ENCODE measurements around the gene PAWR.
"Not testable (repeated sequence)": the region's sequence is repeated elsewhere in the genome, so short reads cannot be mapped to it uniquely, and the experiment has no call there.

PAWR gene

GRCh38 chr12:79547735-79548609 lies 142.8 kb downstream of the PAWR start:
- Histone ChIP-seq H3K9ac (ENCODE audit: low read depth, low read length) (peak overlapping the region; percentile 87), H3K27ac (ENCODE audit: low read depth, low read length) (peak overlapping the region; percentile 95)

GRCh38 chr12:79547044-79547734 lies 143.6 kb downstream of the PAWR start:
- Histone ChIP-seq H3K4me3 (ENCODE audit: low read length) (0 out of 2 replicates have a peak overlapping the region, but pooled peaks have one; percentile 18), H3K36me3 (ENCODE audit: insufficient read depth, low read length) (peaks cover 7% of the 10 kb centered on the region; the same call in 1 of the 2 replicates), H3K4me1 (ENCODE audit: insufficient read depth, low read length) (peaks cover 50% of the 10 kb centered on the region), H3K27ac (ENCODE audit: low read depth, low read length) (peak overlapping the region; percentile 95), H3K9ac (ENCODE audit: low read depth, low read length) (peak overlapping the region; percentile 87), H3K9me3 (ENCODE audit: insufficient read depth, low read depth, low read length) (no peaks in the 10 kb centered on the region), H3K27me3 (ENCODE audit: insufficient read depth, low read length) (no peaks in the 10 kb centered on the region)
- 26% methylated on average over 4 of the region's 5 CpGs for WGBS

More at GRCh38 chr12:79547735-79548609, 142.8 kb downstream of the PAWR start:
- no peaks in the 10 kb centered on the region for H3K9me3 ChIP-seq (ENCODE audit: insufficient read depth, low read depth, low read length)
- no peaks in the 10 kb centered on the region for H3K27me3 ChIP-seq (ENCODE audit: insufficient read depth, low read length)
- peaks cover 50% of the 10 kb centered on the region for H3K4me1 ChIP-seq (ENCODE audit: insufficient read depth, low read length)
- peaks cover 15% of the 10 kb centered on the region for H3K36me3 ChIP-seq (ENCODE audit: insufficient read depth, low read length)
- H3K4me3 ChIP-seq (ENCODE audit: low read length) = peak overlapping the region; percentile 18; the same call in 1 of the 2 replicates
- WGBS = 49% methylated on average over 8 of the region's 8 CpGs

- 79% methylated on average over 5 of the region's 5 CpGs for WGBS
- peaks cover 50% of the 10 kb centered on the region for H3K4me1 ChIP-seq (ENCODE audit: insufficient read depth, low read length)
Measured at GRCh38 chr12:79546466-79547043, 144.2 kb downstream of the PAWR start.

DNA sequence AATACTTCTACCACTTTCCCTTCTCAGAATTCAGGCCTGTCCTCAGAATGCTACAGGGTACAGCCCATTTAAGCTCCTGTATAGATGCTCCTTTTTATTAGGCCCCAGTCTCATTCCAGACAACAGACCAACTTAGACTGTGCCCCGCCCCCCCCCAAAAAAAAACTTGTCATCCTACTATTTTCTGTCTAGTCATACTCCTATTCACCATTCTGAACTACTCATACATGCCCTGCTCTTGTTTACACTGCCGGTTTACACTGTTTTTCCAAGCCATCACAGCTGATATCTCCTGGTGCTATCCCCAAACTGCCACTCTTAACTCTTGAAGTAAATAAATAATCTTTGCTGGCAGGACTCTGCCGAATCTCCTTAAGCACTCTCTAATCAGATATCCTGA lies 146.3 kb downstream of the PAWR start:
- not testable (repeated sequence) for H3K27ac ChIP-seq (ENCODE audit: low read depth, low read length); H3K4me3 ChIP-seq (ENCODE audit: low read length); H3K36me3 ChIP-seq (ENCODE audit: insufficient read depth, low read length); H3K9ac ChIP-seq (ENCODE audit: low read depth, low read length); H3K27me3 ChIP-seq (ENCODE audit: insufficient read depth, low read length); H3K9me3 ChIP-seq (ENCODE audit: insufficient read depth, low read depth, low read length)
- WGBS = 30% methylated on average over 3 of the region's 3 CpGs
- H3K4me1 ChIP-seq (ENCODE audit: insufficient read depth, low read length) = peaks cover 31% of the 10 kb centered on the region

More at GRCh38 chr12:79546466-79547043, 144.2 kb downstream of the PAWR start:
- Histone ChIP-seq H3K27ac (ENCODE audit: low read depth, low read length) (peak overlapping the region; percentile 95), H3K9me3 (ENCODE audit: insufficient read depth, low read depth, low read length) (no peaks in the 10 kb centered on the region), H3K4me3 (ENCODE audit: low read length) (0 out of 2 replicates have a peak overlapping the region, but pooled peaks have one; percentile 4), H3K9ac (ENCODE audit: low read depth, low read length) (peak overlapping the region; percentile 83), H3K27me3 (ENCODE audit: insufficient read depth, low read length) (no peaks in the 10 kb centered on the region), H3K36me3 (ENCODE audit: insufficient read depth, low read length) (0 out of 2 replicates have a peak, but pooled peaks cover 4% of the 10 kb centered on the region)

- Histone ChIP-seq H3K27ac (ENCODE audit: low read depth, low read length) (no peak overlapping the region), H3K36me3 (ENCODE audit: insufficient read depth, low read length) (peaks cover 6% of the 10 kb centered on the region; the same call in 1 of the 2 replicates), H3K9me3 (ENCODE audit: insufficient read depth, low read depth, low read length) (peaks cover 2% of the 10 kb centered on the region; the same call in 1 of the 2 replicates), H3K27me3 (ENCODE audit: insufficient read depth, low read length) (no peaks in the 10 kb centered on the region), H3K4me3 (ENCODE audit: low read length) (no peak overlapping the region), H3K9ac (ENCODE audit: low read depth, low read length) (no peak overlapping the region), H3K4me1 (ENCODE audit: insufficient read depth, low read length) (peaks cover 9% of the 10 kb centered on the region)
- 85% methylated on average over 3 of the region's 3 CpGs for WGBS
Measured at GRCh38 chr12:79537675-79538074, 153.1 kb downstream of the PAWR start.

DNA sequence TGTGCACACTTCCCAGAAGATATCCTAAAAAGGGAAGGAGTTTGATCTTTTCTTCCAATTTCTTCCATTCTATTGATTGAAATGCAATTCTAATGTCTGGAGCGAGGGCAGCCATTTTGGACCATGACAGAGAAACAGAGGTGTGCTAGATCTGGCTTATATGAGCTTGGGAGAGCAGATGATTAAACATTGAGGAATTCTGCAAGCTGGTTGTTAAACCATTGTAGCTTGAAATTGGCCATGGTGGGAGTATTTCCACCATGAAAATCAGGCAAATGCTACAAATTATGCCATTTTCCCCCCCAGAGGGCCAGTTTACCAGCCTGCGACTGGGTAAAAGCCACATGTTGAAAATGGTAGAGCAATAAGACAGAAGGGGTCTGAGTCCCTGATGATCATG lies 155.0 kb downstream of the PAWR start:
- H3K27ac ChIP-seq (ENCODE audit: low read depth, low read length) = no peak overlapping the region
- H3K4me3 ChIP-seq (ENCODE audit: low read length) = no peak overlapping the region
- peaks cover 6% of the 10 kb centered on the region; the same call in 1 of the 2 replicates for H3K36me3 ChIP-seq (ENCODE audit: insufficient read depth, low read length)
- no peak overlapping the region for H3K9ac ChIP-seq (ENCODE audit: low read depth, low read length)
- peaks cover 9% of the 10 kb centered on the region for H3K4me1 ChIP-seq (ENCODE audit: insufficient read depth, low read length)
- WGBS = 93% methylated on average over 2 of the region's 2 CpGs
- peaks cover 2% of the 10 kb centered on the region; the same call in 1 of the 2 replicates for H3K9me3 ChIP-seq (ENCODE audit: insufficient read depth, low read depth, low read length)
- H3K27me3 ChIP-seq (ENCODE audit: insufficient read depth, low read length) = no peaks in the 10 kb centered on the region

All from HUES64 (cell line).